ENCODE measurements around the gene FAXC.

DNA sequence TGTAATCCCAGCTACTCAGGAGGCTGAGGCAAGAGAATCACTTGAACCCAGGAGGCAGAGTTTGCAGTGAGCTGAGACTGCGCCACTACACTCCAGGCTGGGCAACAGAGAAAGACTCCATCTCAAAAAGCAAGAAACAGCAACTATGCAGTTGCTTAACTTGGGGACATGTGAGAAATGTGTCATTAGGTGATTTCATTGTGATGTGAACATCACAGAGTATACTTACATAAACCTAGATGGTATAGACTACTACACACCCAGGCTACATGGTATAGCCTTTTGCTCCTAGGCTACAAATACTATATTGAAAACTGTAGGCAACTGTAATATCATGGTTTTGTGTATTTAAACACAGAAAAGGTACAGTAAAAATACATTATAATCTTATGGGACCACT lies 47.8 kb upstream of the FAXC start:
- no peak for TF ChIP-seq BHLHE40 (IDR thresholded peaks at IDR 0.05; ENCODE audit: borderline replicate concordance)
- TF ChIP-seq L3MBTL2 (conservative IDR thresholded peaks at IDR 0.05) = no peak
- no peak for TF ChIP-seq FOXM1 (IDR thresholded peaks at IDR 0.05; ENCODE audit: borderline replicate concordance)
- TF ChIP-seq FOXK2 (IDR thresholded peaks at IDR 0.05) = no peak
- no peak for TF ChIP-seq CTBP1 (IDR thresholded peaks at IDR 0.05; ENCODE audit: borderline replicate concordance)
- TF ChIP-seq NFRKB (IDR thresholded peaks at IDR 0.05) = no peak
- no peak for TF ChIP-seq FOXA1 (IDR thresholded peaks at IDR 0.05)
- TF ChIP-seq ELF4 (IDR thresholded peaks at IDR 0.05) = no peak
